HL-60 (cell line): ENCODE data around the gene PEX11B.

Experiments
- DNase-seq, 2 experiments: peaks; one replicate each; pipeline ENCODE4 v3.0.0-alpha.2; 2010 to 2020; ENCODE audit warnings: low read depth in 1 of 2, low spot score in 1 of 2
- H3K27ac ChIP-seq: fragments of 250-450 bp; sonication (Bioruptor Pico); replicated peaks from 2 replicates; pipeline ENCODE4 v1.5.1; 2020; ENCODE audit warnings: mild to moderate bottlenecking, moderate library complexity
- H3K27me3 ChIP-seq: fragments of 250-450 bp; sonication (Bioruptor Pico); 2 replicates; pipeline ENCODE4 v1.5.1; 2021; ENCODE audit warnings: mild to moderate bottlenecking, moderate library complexity; ENCODE audit not compliant: insufficient read depth, poor library complexity, severe bottlenecking
- H3K4me3 ChIP-seq: replicated peaks from 2 replicates; pipeline ENCODE4 v1.5.1; 2011; ENCODE audit warnings: mild to moderate bottlenecking, control low read depth, low read length; ENCODE audit not compliant: insufficient read depth
- CTCF ChIP-seq: IDR thresholded peaks from one replicate; pipeline ENCODE4 v1.5.1; 2011; ENCODE audit warnings: low read length, control low read depth, inconsistent platforms; ENCODE audit not compliant: insufficient read depth
- GABPA ChIP-seq: IDR thresholded peaks from 2 replicates; pipeline ENCODE4 v1.6.1; 2012; ENCODE audit warnings: low read depth
- POLR2AphosphoS5 ChIP-seq: IDR thresholded peaks from 2 replicates; pipeline ENCODE4 v1.6.1; 2012; ENCODE audit warnings: low read depth
- REST ChIP-seq: IDR thresholded peaks from 2 replicates; pipeline ENCODE4 v1.6.1; 2012; ENCODE audit warnings: low read depth; ENCODE audit not compliant: insufficient replicate concordance
- SPI1 ChIP-seq: IDR thresholded peaks from 2 replicates; pipeline ENCODE4 v1.6.1; 2012; ENCODE audit warnings: low read depth, mild to moderate bottlenecking, borderline replicate concordance
- long read RNA-seq: library from polyadenylated mRNA; unstranded; transcript quantifications from one replicate; pipeline ENCODE4 v2.0.0, GENCODE V29; 2020

The PEX11B gene
- long read RNA-seq, transcript PEX11B-203 (4 exons, 1,632 nt): minor isoform, 5 of 343 reads
- long read RNA-seq, transcript PEX11B-201 (4 exons, 1,740 nt): major isoform, 320 of 343 reads
- long read RNA-seq, partial matches to known transcripts: 2 of 343 reads
- long read RNA-seq, other reads (novel, unspliced or antisense): 16 of 343 reads

GRCh38 chr1:145918144-145918991, at the start of gene PEX11B:
PEX11B (minus strand) TSS chr1:145918717; CDS start chr1:145918688, 29 bp downstream.
- Histone ChIP-seq H3K27me3 (no peaks in the 10 kb centered on the region), H3K27ac (peak within 1 kb of the TSS; percentile 89)
- DNase-seq: peak; percentile 91 to 94

GRCh38 chr1:145967288-145967687, 48.8 kb upstream of the PEX11B start:
- Histone ChIP-seq H3K27me3 (no peaks in the 10 kb centered on the region), H3K4me3 (no peak overlapping the region), H3K27ac (no peak overlapping the region)
- no peak for DNase-seq
- TF ChIP-seq CTCF (no peak), POLR2AphosphoS5 (no peak), GABPA (no peak), REST (no peak), SPI1 (no peak)

More at GRCh38 chr1:145918144-145918991, at the start of gene PEX11B:
- TF ChIP-seq GABPA: no peak
- no peak; the same call in none of the 2 replicates for TF ChIP-seq POLR2AphosphoS5
- peak; percentile 34 for TF ChIP-seq REST
- peak; percentile 55; the same call in 1 of the 2 replicates for TF ChIP-seq SPI1
- no peak for TF ChIP-seq CTCF
- peak within 1 kb of the TSS; percentile 99 for H3K4me3 ChIP-seq

- TF ChIP-seq POLR2AphosphoS5: no peak
- no peak for TF ChIP-seq REST
- no peak for TF ChIP-seq SPI1
- no peak for TF ChIP-seq GABPA
- no peak for TF ChIP-seq CTCF
- Histone ChIP-seq H3K27ac (peak overlapping the region; percentile 71), H3K27me3 (no peaks in the 10 kb centered on the region), H3K4me3 (peak overlapping the region; percentile 62)
- no peak for DNase-seq
These were observed 46.7 kb upstream of the PEX11B start for GRCh38 chr1:145965119-145965744.
